Adrenal gland (tissue), 12 donors: ENCODE data around the gene RAD9A. TPM values are rescaled to one million over a fixed set of nuclear protein-coding genes. Genes with fewer than 3 reads are reported as not detected.

Experiments
- DNase-seq, 7 donors: peaks; one replicate each; pipeline ENCODE4 v3.0.0-alpha.2; 2019 to 2020
- H3K27ac ChIP-seq, 5 donors: fragments of 200-600 bp; sonication (generic) in 4 of 5; 1 replicate in 3 of 5; 2 replicates in 2 of 5; pipeline versions ENCODE4 v1.5.1 to v1.8.0; 2016 to 2020; ENCODE audit warnings: mild to moderate bottlenecking in 1 of 5
- H3K27me3 ChIP-seq: fragments of 200-600 bp; 2 replicates; pipeline ENCODE4 v1.8.0; 2021
- H3K36me3 ChIP-seq, 2 donors: fragments of 200-600 bp; replicated peaks in 1 of 2; 1 replicate in 1 of 2; 2 replicates in 1 of 2; pipeline versions ENCODE4 v1.5.1 to v1.8.0; 2018 to 2022
- H3K4me1 ChIP-seq, 2 donors: fragments of 200-600 bp; replicated peaks in 1 of 2; 1 replicate in 1 of 2; 2 replicates in 1 of 2; pipeline versions ENCODE4 v1.5.1 to v1.8.0; 2018 to 2021
- H3K4me3 ChIP-seq, 4 donors: fragments of 200-600 bp; sonication (generic) in 3 of 4; one replicate each; pipeline ENCODE4 v1.5.1; 2016 to 2018
- H3K9me3 ChIP-seq, 3 donors: fragments of 200-600 bp; sonication (generic) in 1 of 3; replicated peaks in 1 of 3; 1 replicate in 2 of 3; 2 replicates in 1 of 3; pipeline versions ENCODE4 v1.5.1 to v1.8.0; 2016 to 2021
- CTCF ChIP-seq, 6 experiments: fragments of 450-650 bp in 4 of 6; fragments of 200-600 bp in 2 of 6; sonication (generic) in 1 of 6; IDR thresholded peaks; 1 replicate in 5 of 6; 2 replicates in 1 of 6; pipeline versions ENCODE4 v1.5.1 to v1.8.0; 2016 to 2021; ENCODE audit warnings: antibody characterized with exemption in 6 of 6, mild to moderate bottlenecking in 2 of 6, moderate library complexity in 1 of 6
- POLR2A ChIP-seq, 2 donors: fragments of 450-650 bp; IDR thresholded peaks; one replicate each; pipeline ENCODE4 v1.6.1; 2017; ENCODE audit warnings: antibody characterized with exemption in 2 of 2, mild to moderate bottlenecking in 2 of 2, moderate library complexity in 1 of 2
- WGBS, 4 donors: extraction: QIAGEN DNeasy Blood & Tissue Kit in 2 of 4; methylation state at CpG; one replicate each; pipeline versions ENCODE4 v1.1.5 to v1.1.7; 2013 to 2017; 5-methylcytosine and 5-hydroxymethylcytosine counted together
- intact Hi-C, 2 donors: fragments of 100-400 bp; cut with DNase I; formaldehyde crosslinking; loops; one replicate each; pipeline versions ENCODE4 v1.14.1 to v1.15.0; 2022 to 2023
- polyA plus RNA-seq, 3 donors: library from polyadenylated mRNA; stranded (reverse); fragments of 200-250 nt in 2 of 3; fragments of 350-450 nt in 1 of 3; fragmentation: Illumina TruSeq in 1 of 3; extraction: RNeasy Lipid Tissue Mini Kit (QIAGEN cat#74804) in 1 of 3; gene quantifications; one replicate each; pipeline ENCODE4 v1.2.3, GENCODE V29; 2013 to 2014
- total RNA-seq, 9 donors: library from RNA; depleted of rRNA in 4 of 9; stranded (reverse); fragments of >200 nt in 4 of 9; fragments of 120-200 nt in 1 of 9; fragmentation: NEBNext Ultra II Directional in 1 of 9; extraction: Animal tissue kit (Norgen Biotek cat#: 25700) in 1 of 9; gene quantifications; one replicate each; pipeline versions ENCODE4 v1.1.0 to v1.2.4, GENCODE V29; 2013 to 2023
- donor health status: healthy with polysubstance abuse.
- donor health status: Bipolar disorder and iron deficiency.
- donor health status: DM: yes; HTN: yes; CAD: no.
- donor health status: DM: no; HTN: no; CAD: no.
- donor health status: DM: no; HTN: no; CAD: no.
- donor health status: DM: yes; HTN: yes; CAD: no.

Gene RAD9A
- total and polyA plus RNA-seq, 12 donors = 5.4 to 57.7 (median 15.0) TPM

DNA sequence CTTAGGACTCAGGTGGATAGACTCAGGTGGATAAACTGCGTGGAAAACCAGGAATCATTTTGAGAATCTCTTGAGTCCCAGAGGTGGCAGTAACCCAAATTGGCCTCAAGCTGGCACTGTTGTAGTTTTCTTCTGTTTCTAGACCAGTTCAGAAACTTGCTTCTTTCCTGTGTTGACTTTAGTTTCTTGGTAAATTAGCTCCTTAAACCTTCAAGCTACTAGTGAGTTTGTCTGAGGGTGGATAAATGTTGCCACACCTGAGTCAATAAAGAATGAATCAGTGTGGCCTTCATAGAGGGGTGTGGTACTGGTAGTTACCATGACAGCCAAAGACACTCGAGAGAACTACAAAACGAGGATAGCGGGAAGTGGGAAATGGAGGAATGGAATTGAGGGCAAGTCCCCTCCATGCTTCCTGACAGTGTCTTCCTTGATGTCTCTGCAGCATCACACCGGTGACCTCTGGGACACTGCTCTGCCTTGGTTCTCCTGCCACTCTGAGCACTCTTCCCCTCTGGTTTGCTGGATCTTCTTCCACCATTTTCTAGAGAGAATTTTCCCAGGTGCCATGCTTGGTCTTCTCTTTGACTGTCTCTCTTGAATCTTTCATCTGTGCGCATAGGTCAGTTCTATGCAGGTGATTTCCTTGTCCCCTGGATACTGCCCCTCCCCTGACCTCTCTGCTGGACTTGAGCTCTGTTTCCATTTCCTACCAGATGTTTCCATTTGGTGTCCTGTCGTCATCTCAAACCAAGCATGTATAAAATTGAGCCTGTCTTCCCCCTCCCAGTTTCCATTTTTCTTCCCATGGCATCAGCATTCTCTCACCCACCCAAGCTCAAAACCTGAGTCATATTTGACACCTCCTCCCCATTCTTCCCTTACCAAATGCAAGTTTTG, 45.6 kb upstream of the RAD9A start:
- peak in 2 of 7 donors; percentile 46 to 61 for DNase-seq
- Histone ChIP-seq H3K9me3 (no peaks in the 10 kb centered on the region), H3K4me3 (no peak overlapping the region), H3K36me3 (no peaks in the 10 kb centered on the region), H3K27me3 (no peaks in the 10 kb centered on the region), H3K4me1 (peaks cover 0 to 6% of the 10 kb centered on the region in 2 donors), H3K27ac (no peak overlapping the region)
- TF ChIP-seq POLR2A (IDR thresholded peaks at IDR 0.05) = no peak
- peak; percentile 26 to 56 (median 44) for TF ChIP-seq CTCF (IDR thresholded peaks at IDR 0.05)
- WGBS, 4 donors = 67 to 71% (median 70%) methylated on average over 7 of the region's 7 CpGs
- intact Hi-C loops = loop anchor here in 1 of 2 donors (5.0 kb wide), 1 partner anchor 36 kb away; no protein-coding TSS in a partner anchor

GRCh38 chr11:67347964-67348749, 43.6 kb upstream of the RAD9A start:
- no peaks in the 10 kb centered on the region for H3K9me3 ChIP-seq
- no peak overlapping the region for H3K27ac ChIP-seq
- intact Hi-C loops = loop anchor here in 1 of 2 donors (5.0 kb wide), 1 partner anchor 34 kb away; no protein-coding TSS in a partner anchor
- peaks cover 18 to 25% of the 10 kb centered on the region in 2 donors for H3K4me1 ChIP-seq
- 69 to 83% (median 81%) methylated on average over 9 to 11 of the region's 11 CpGs for WGBS, 4 donors
- H3K27me3 ChIP-seq = no peaks in the 10 kb centered on the region
- no peak for DNase-seq
- H3K36me3 ChIP-seq = no peaks in the 10 kb centered on the region
- no peak overlapping the region for H3K4me3 ChIP-seq
- no peak for TF ChIP-seq POLR2A (IDR thresholded peaks at IDR 0.05)
- no peak for TF ChIP-seq CTCF (IDR thresholded peaks at IDR 0.05)

DNA sequence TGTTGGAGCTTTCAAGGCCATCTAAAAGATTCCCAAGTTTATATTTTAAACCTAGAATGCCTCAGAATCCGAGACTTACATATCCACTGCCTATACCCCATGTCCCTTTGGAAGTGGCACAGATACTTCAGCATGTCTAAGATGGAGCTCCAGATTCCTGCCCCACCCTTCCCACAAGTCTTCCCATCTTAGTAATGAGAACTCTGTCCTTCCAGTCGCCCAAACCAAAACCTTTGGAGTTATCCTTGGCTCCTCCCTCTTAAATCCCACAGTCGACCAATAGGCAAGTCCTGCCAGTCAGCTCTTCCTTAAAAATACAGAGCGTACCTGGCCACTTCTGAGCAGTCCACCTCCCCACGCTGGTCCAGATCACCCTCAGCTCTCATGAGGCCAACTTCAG, 42.8 kb upstream of the RAD9A start:
- Histone ChIP-seq H3K27ac (no peak overlapping the region), H3K4me3 (no peak overlapping the region), H3K9me3 (no peaks in the 10 kb centered on the region), H3K27me3 (no peaks in the 10 kb centered on the region), H3K4me1 (peaks cover 22 to 28% of the 10 kb centered on the region in 2 donors), H3K36me3 (no peaks in the 10 kb centered on the region)
- intact Hi-C loops = loop anchor here in 1 of 2 donors (5.0 kb wide), 1 partner anchor 33 kb away; no protein-coding TSS in a partner anchor
- TF ChIP-seq POLR2A (IDR thresholded peaks at IDR 0.05) = no peak
- no peak for TF ChIP-seq CTCF (IDR thresholded peaks at IDR 0.05)
- WGBS, 4 donors = 75 to 85% (median 83%) methylated on average over 5 of the region's 5 CpGs
- no peak for DNase-seq

GRCh38 chr11:67349457-67349856, 42.3 kb upstream of the RAD9A start:
- Histone ChIP-seq H3K4me3 (no peak overlapping the region), H3K36me3 (no peaks in the 10 kb centered on the region), H3K4me1 (peaks cover 26 to 32% of the 10 kb centered on the region in 2 donors), H3K27me3 (no peaks in the 10 kb centered on the region), H3K9me3 (no peaks in the 10 kb centered on the region), H3K27ac (no peak overlapping the region)
- no peak for TF ChIP-seq CTCF (IDR thresholded peaks at IDR 0.05)
- TF ChIP-seq POLR2A (IDR thresholded peaks at IDR 0.05) = no peak
- WGBS, 4 donors = 86 to 97% (median 89%) methylated on average over 2 of the region's 2 CpGs
- DNase-seq = no peak
- intact Hi-C loops = loop anchor here in 1 of 2 donors (5.0 kb wide), 1 partner anchor 33 kb away; no protein-coding TSS in a partner anchor
